BJ (cell line): Measurements from ENCODE around the gene CDKN1A. TPM values are rescaled to one million over a fixed set of nuclear protein-coding genes. Genes with fewer than 3 reads are reported as not detected.

Experiments used
- CTCF ChIA-PET: fragments of 350-600 bp; formaldehyde crosslinking; extraction: SDS; loops from one replicate; lab custom pipeline; 2021; ENCODE audit warnings: antibody characterized with exemption, inconsistent platforms; lab: Yijun Ruan, JAX
- POLR2A ChIA-PET: fragments of 300-600 bp; sonication (Branson Sonifier 250); formaldehyde crosslinking; extraction: SDS; loops from one replicate; lab custom pipeline; 2021; ENCODE audit warnings: antibody characterized with exemption; lab: Charles Lee
- DNase-seq: peaks from one replicate; pipeline ENCODE4 v3.0.0-alpha.2; 2011; ENCODE audit warnings: low read depth
- H3K27me3 ChIP-seq: 2 replicates; pipeline ENCODE4 v1.6.0; 2011; ENCODE audit warnings: low read length; ENCODE audit not compliant: control insufficient read depth, insufficient read depth
- H3K36me3 ChIP-seq: 2 replicates; pipeline ENCODE4 v1.5.1; 2011; ENCODE audit warnings: low read length; ENCODE audit not compliant: control insufficient read depth, insufficient read depth
- H3K4me3 ChIP-seq: 2 replicates; pipeline ENCODE4 v1.5.1; 2011; ENCODE audit warnings: low read depth, mild to moderate bottlenecking, control low read depth, low read length
- polyA plus RNA-seq: library from polyadenylated mRNA; depleted of rRNA; stranded (reverse); fragments of >200 nt; gene quantifications from 2 replicates; pipeline ENCODE4 v1.2.3, GENCODE V29; 2011
- TF ChIP-seq, protein P1 (sequence below): IDR thresholded peaks from 2 replicates; pipeline ENCODE4 v1.5.1; 2011; ENCODE audit warnings: low read depth, mild to moderate bottlenecking, control low read depth, inconsistent platforms, low read length, moderate library complexity; ENCODE audit not compliant: insufficient read depth

CDKN1A gene
- polyA plus RNA-seq, 1 experiment = 820 TPM

DNA sequence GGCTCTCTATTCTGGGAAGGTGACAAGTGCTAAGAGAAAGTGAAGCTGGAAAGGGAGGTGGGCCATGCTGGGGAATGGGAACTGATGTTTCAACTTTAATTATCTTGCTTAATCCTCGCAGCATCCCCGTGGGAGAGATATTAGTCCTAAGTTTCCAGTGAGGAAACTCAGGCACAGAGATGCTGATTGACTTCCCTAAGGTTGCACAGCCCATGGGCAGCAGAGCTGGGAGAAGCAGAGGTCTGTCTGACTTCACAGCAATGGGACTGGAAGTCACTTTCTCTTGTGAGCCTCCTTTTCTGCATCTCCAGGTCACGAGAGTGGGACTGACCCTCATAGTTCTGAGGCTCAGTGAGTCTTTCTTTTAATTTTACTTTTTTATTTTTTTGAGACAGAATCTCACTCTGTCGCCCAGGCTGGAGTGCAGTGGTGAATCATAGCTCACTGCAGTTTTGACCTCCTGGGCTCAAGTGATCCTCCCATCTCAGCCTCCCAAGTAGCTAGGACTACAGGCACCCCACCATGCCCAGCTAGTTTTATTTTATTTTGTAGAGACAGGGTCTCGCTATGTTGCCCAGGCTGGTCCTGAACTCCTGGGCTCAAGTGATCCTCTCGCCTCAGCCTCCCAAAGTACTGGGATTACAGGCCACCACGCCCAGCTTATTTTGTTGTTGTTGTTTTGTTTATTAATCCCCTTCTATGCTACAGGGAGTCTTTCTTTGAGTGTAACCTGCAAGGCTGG is 21.7 kb downstream of the CDKN1A start:
- TF ChIP-seq, protein P1, sequence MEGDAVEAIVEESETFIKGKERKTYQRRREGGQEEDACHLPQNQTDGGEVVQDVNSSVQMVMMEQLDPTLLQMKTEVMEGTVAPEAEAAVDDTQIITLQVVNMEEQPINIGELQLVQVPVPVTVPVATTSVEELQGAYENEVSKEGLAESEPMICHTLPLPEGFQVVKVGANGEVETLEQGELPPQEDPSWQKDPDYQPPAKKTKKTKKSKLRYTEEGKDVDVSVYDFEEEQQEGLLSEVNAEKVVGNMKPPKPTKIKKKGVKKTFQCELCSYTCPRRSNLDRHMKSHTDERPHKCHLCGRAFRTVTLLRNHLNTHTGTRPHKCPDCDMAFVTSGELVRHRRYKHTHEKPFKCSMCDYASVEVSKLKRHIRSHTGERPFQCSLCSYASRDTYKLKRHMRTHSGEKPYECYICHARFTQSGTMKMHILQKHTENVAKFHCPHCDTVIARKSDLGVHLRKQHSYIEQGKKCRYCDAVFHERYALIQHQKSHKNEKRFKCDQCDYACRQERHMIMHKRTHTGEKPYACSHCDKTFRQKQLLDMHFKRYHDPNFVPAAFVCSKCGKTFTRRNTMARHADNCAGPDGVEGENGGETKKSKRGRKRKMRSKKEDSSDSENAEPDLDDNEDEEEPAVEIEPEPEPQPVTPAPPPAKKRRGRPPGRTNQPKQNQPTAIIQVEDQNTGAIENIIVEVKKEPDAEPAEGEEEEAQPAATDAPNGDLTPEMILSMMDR = no peak
- ChIA-PET POLR2A (no interaction called here), CTCF (interaction anchor here (1.0 to 1.3 kb wide), 2 partner anchors 8 to 85 kb away, joined by 3 read pairs; no protein-coding TSS in a partner anchor)
- Histone ChIP-seq H3K4me3 (no peak overlapping the region), H3K27me3 (no peaks in the 10 kb centered on the region), H3K36me3 (no peaks in the 10 kb centered on the region)
- no peak for DNase-seq

DNA sequence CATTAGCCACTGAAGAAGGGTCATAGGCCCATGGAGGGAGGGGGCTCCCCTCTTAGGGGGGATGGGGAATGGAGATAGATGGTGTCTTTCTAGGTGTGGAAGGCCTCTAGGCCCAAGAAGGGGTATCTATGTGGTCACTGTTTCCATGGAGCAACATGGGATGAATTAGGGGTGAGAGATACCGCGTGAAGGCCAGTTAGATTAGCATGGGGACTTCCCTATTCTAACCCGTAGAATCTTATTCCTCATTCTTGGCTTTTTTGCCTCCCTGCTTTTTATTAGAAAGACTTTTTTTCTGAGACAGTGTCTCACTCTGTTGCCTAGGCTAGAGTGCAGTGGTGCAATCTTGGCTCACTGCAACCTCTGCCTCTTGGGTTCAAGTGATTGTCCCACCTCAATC is 22.3 kb downstream of the CDKN1A start:
- Histone ChIP-seq H3K27me3 (no peaks in the 10 kb centered on the region), H3K36me3 (no peaks in the 10 kb centered on the region), H3K4me3 (no peak overlapping the region)
- ChIA-PET POLR2A (no interaction called here), CTCF (interaction anchor here (1.0 to 1.3 kb wide), 2 partner anchors 8 to 86 kb away, joined by 3 read pairs; no protein-coding TSS in a partner anchor)
- TF ChIP-seq, protein P1 = no peak
- no peak for DNase-seq

DNA sequence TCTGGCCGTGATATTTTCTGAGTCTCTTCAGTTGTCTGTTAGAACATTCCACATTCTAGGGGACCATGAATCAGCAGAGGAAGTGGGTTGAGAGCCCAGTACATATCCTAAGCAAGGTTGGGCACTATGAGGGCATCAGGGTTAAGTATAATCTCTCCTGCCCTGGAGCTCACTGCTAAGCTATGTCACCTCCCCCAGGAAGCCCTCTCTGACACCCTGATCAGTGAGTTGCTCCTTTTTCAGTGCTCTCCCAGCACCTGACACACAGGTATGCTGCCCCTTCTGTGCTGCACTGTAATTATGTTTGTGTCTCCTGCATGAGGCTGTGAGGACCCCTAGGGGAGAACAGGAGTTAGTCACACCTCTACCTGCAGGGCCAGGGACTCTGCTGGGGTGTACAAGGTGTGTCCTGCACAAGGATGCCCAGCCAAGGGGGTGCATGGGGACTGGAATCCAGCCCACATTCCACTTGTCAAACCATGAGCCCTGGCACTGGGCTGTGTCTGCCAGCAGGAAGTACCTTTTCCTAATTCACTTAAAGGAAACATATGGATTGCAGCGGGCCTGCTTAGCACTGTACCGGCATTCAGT is 23.0 kb downstream of the CDKN1A start:
- no peak for DNase-seq
- no peaks in the 10 kb centered on the region for H3K27me3 ChIP-seq
- CTCF ChIA-PET = interaction anchor here (1.1 to 1.3 kb wide), 3 partner anchors 9 to 86 kb away, joined by 3 read pairs; no protein-coding TSS in a partner anchor

DNA sequence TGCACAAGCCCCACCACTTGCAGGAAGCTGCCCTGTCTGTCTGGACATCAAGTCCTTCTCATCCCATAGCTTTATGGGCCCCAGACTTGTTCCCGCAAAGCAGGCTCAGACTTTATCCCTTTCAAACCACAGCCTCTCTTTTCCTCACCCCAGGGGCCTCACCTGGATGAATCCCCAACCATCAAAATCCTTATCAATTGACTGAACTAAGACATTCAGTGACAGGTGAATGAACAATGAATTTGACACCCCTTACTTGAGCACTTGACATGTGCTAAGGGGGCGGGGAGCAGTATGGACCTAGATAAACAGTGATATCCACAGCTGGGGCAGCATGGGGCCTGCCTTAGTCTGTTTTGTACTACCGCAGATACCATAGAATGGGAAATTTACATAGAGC is 24.1 kb downstream of the CDKN1A start:
- Histone ChIP-seq H3K4me3 (no peak overlapping the region), H3K36me3 (no peaks in the 10 kb centered on the region), H3K27me3 (no peaks in the 10 kb centered on the region)
- no peak for DNase-seq
- ChIA-PET CTCF (interaction anchor here (1.2 kb wide), 1 partner anchor 21 kb away, joined by 3 read pairs; no protein-coding TSS in a partner anchor), POLR2A (no interaction called here)
- TF ChIP-seq, protein P1 = no peak

More for the DNA sequence above, 23.0 kb downstream of the CDKN1A start:
- Histone ChIP-seq H3K4me3 (no peak overlapping the region), H3K36me3 (no peaks in the 10 kb centered on the region)
- POLR2A ChIA-PET = no interaction called here
- TF ChIP-seq, protein P1 = no peak

DNA sequence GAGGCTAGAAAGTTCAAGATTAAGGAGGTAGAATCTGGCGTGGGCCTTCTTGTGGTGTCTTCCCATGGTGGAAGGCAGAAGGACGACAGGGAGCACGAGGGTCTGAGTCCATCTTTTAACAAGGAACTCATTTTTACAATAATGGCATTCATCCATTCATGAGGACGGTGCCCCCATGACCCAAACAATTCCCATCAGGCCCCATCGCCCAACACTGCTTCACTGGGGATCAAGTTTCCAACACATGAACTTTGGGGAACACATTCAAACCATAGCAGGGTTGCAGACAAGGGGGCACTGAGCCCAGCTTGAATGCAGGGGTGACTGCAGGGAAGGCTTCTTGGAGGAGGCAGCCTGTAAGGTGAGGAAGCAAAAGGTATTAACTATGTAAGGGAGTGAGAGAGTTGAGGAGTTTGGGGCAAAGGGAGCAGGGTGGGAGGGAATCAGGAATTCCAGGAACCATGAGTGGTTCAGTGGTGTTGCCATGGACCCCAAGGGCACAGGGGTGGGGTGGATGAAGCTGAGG is 24.6 kb downstream of the CDKN1A start:
- POLR2A ChIA-PET = no interaction called here
- TF ChIP-seq, protein P1 = no peak
- no peak for DNase-seq
- no peaks in the 10 kb centered on the region for H3K36me3 ChIP-seq
- H3K27me3 ChIP-seq = no peaks in the 10 kb centered on the region
- CTCF ChIA-PET = no interaction called here
- H3K4me3 ChIP-seq = no peak overlapping the region
